Measurements from ENCODE around the gene PHOSPHO2. TPM values are rescaled to one million over a fixed set of nuclear protein-coding genes. Genes with fewer than 3 reads are reported as not detected.

PHOSPHO2 gene
- total and polyA plus RNA-seq, 10 of the 15 experiments (the other 5 are each of a cell fraction or from before 2014, with no cell fraction given), result 2.7 to 7.6 (median 4.2) TPM

- H3K4me1 ChIP-seq (ENCODE audit: control insufficient read depth, insufficient read depth, low read length), result no peaks in the 10 kb centered on the region
- RAD21 ChIA-PET (ENCODE audit: unreplicated experiment), result no interaction called here
- SMC1A ChIA-PET (ENCODE audit: uncharacterized antibody, unreplicated experiment), result no interaction called here
- CTCF ChIA-PET, result no interaction called here
- H2AFZ ChIP-seq (ENCODE audit: control insufficient read depth, low read depth, low read length), result no peak overlapping the region
- ATAC-seq, result no peak
- no peaks in the 10 kb centered on the region for H3K27me3 ChIP-seq (replicated peaks in 1 of 2; ENCODE audit: control insufficient read depth in 2 of 2, insufficient read depth in 2 of 2, low read length in 1 of 2)
- H3K36me3 ChIP-seq (ENCODE audit: control insufficient read depth in 2 of 2, insufficient read depth in 2 of 2, low read length in 1 of 2), result no peaks in the 10 kb centered on the region
- in situ Hi-C loops (cut with MboI) (no loop called here), intact Hi-C loops (cut with micrococcal nuclease; ENCODE audit: unreplicated experiment) (no loop called here)
- H3K4me3 ChIP-seq, result no peak overlapping the region
- 94% methylated on average over 2 of the region's 2 CpGs for WGBS (ENCODE audit: insufficient coverage, insufficient replicate concordance, low lambda C conversion rate, missing lambda C conversion rate)
- DNase-seq (ENCODE audit: low read depth, low spot score), result no peak
- no TSS peak for BruUV-seq (replicated peaks)
- FAIRE-seq, result no peak
- POLR2A ChIA-PET, result no interaction called here
- no peaks in the 10 kb centered on the region for H3K9me3 ChIP-seq (replicated peaks; ENCODE audit: control insufficient read depth, insufficient read depth, low read length)
- H3K4me2 ChIP-seq (ENCODE audit: control insufficient read depth, insufficient read depth), result no peak overlapping the region
- no peak overlapping the region for H3K9ac ChIP-seq (ENCODE audit: control insufficient read depth, insufficient read depth, low read length)
- H3K27ac ChIP-seq (ENCODE audit: control insufficient read depth, insufficient read depth), result no peak overlapping the region
- no peaks in the 10 kb centered on the region for H3K79me2 ChIP-seq (ENCODE audit: control insufficient read depth, insufficient read depth, low read length)
- H4K20me1 ChIP-seq (ENCODE audit: control insufficient read depth, insufficient read depth), result no peaks in the 10 kb centered on the region
- TF ChIP-seq TAF1 (IDR thresholded peaks at IDR 0.05; ENCODE audit: borderline replicate concordance, low read depth, low read length), result no peak
- TF ChIP-seq SUZ12 (IDR thresholded peaks at IDR 0.05; ENCODE audit: unreplicated experiment), result no peak
- no peak for TF ChIP-seq RB1 (IDR thresholded peaks at IDR 0.05; ENCODE audit: borderline replicate concordance)
- TF ChIP-seq TCF3 (IDR thresholded peaks at IDR 0.05; ENCODE audit: borderline replicate concordance, insufficient read depth, low read depth, low read length), result no peak
- TF ChIP-seq ZNF207 (IDR thresholded peaks at IDR 0.05; ENCODE audit: borderline replicate concordance), result no peak
- TF ChIP-seq MAX (IDR thresholded peaks at IDR 0.05; ENCODE audit: low read depth, low read length), result no peak
- no peak for TF ChIP-seq PRDM15 (CRISPR knock-in tag; IDR thresholded peaks at IDR 0.05)
- TF ChIP-seq JUND (IDR thresholded peaks at IDR 0.05; ENCODE audit: low read depth, low read length), result no peak
- TF ChIP-seq MYC (IDR thresholded peaks at IDR 0.05; ENCODE audit: insufficient read depth, insufficient read length, insufficient replicate concordance, low read length, severe bottlenecking), result no peak
- no peak for TF ChIP-seq ZNF592 (IDR thresholded peaks at IDR 0.05)
- no peak for TF ChIP-seq PAX5 (IDR thresholded peaks at IDR 0.05; ENCODE audit: borderline replicate concordance, low read depth, low read length)
- no peak for TF ChIP-seq ZNF622 (IDR thresholded peaks at IDR 0.05)
- no peak for TF ChIP-seq CEBPZ (IDR thresholded peaks at IDR 0.05; ENCODE audit: low read depth, low read length)
Measured at GRCh38 chr2:169707626-169708025, 13.4 kb downstream of the PHOSPHO2 start.
